ENCODE results near the gene PTPRO.

PTPRO gene

GRCh38 chr12:15458008-15458407, 135.7 kb downstream of the PTPRO start:
- TF ChIP-seq TAF1 (IDR thresholded peaks at IDR 0.05; ENCODE audit: borderline replicate concordance, low read depth, low read length) (no peak), POLR2AphosphoS5 (IDR thresholded peaks at IDR 0.05; ENCODE audit: low read depth, low read length) (no peak)
- FAIRE-seq (no peak), DNase-seq (ENCODE audit: insufficient read length) (no peak)

DNA sequence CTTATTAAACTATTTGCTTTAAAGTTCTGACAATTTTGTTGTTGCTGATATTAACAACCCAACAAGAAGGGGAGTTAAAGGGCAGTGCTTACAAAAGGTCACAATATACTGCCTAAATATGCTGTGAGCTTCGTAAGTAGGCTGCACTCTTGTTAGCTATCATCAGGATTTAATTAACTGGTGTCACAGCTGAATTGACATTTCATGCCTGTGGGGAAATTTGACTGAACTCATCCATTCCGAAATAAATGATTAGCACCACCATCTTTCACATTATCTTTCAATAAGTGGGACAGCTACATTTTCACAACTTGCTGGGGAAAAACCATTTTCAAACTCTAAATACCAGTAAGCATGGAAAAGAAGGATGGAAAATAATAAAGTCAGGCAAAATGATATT, 146.6 kb downstream of the PTPRO start:
- FAIRE-seq (no peak), DNase-seq (ENCODE audit: insufficient read length) (no peak)
- no peak for TF ChIP-seq TAF1 (IDR thresholded peaks at IDR 0.05; ENCODE audit: borderline replicate concordance, low read depth, low read length)
- TF ChIP-seq POLR2AphosphoS5 (IDR thresholded peaks at IDR 0.05; ENCODE audit: low read depth, low read length), result no peak
- TF ChIP-seq POLR2A (IDR thresholded peaks at IDR 0.05; ENCODE audit: low read depth, low read length), result no peak

GRCh38 chr12:15469356-15469755, 147.0 kb downstream of the PTPRO start:
- no peak for TF ChIP-seq TAF1 (IDR thresholded peaks at IDR 0.05; ENCODE audit: borderline replicate concordance, low read depth, low read length)
- DNase-seq (ENCODE audit: insufficient read length), result no peak
- FAIRE-seq, result no peak

DNA sequence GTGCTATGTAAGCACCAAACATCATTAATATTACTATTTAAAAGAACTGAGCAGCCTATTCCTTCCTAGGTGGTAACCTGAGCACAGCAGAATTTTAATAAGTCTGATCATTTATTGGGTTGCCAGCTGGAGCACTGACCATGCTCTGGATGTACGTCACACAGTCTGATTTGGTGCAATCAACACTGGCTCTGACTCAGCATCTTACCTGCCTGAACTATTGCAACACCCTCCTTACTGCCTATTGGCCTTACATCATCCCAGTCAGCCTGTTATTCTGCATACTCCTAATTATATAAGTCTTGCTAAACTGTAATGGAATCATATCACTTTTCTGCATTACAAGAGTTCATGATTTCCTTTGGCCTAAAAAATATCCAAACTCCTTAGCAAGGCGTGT, 149.7 kb downstream of the PTPRO start:
- FAIRE-seq (no peak), DNase-seq (ENCODE audit: insufficient read length) (no peak)
- no peak for TF ChIP-seq TAF1 (IDR thresholded peaks at IDR 0.05; ENCODE audit: borderline replicate concordance, low read depth, low read length)
- no peak for TF ChIP-seq POLR2A (IDR thresholded peaks at IDR 0.05; ENCODE audit: low read depth, low read length)
- no peak for TF ChIP-seq POLR2AphosphoS5 (IDR thresholded peaks at IDR 0.05; ENCODE audit: low read depth, low read length)

- FAIRE-seq (no peak), DNase-seq (ENCODE audit: insufficient read length) (no peak)
- TF ChIP-seq POLR2A (IDR thresholded peaks at IDR 0.05; ENCODE audit: low read depth, low read length), result no peak
- TF ChIP-seq POLR2AphosphoS5 (IDR thresholded peaks at IDR 0.05; ENCODE audit: low read depth, low read length), result no peak
- no peak for TF ChIP-seq TAF1 (IDR thresholded peaks at IDR 0.05; ENCODE audit: borderline replicate concordance, low read depth, low read length)
Measured at GRCh38 chr12:15474766-15475165, 152.5 kb downstream of the PTPRO start.

GRCh38 chr12:15477761-15478160, 155.5 kb downstream of the PTPRO start:
- FAIRE-seq (no peak), DNase-seq (ENCODE audit: insufficient read length) (no peak)
- TF ChIP-seq POLR2A (IDR thresholded peaks at IDR 0.05; ENCODE audit: low read depth, low read length) (no peak), TAF1 (IDR thresholded peaks at IDR 0.05; ENCODE audit: borderline replicate concordance, low read depth, low read length) (no peak), POLR2AphosphoS5 (IDR thresholded peaks at IDR 0.05; ENCODE audit: low read depth, low read length) (no peak)

- TF ChIP-seq POLR2AphosphoS5 (IDR thresholded peaks at IDR 0.05; ENCODE audit: low read depth, low read length), result no peak
- TF ChIP-seq POLR2A (IDR thresholded peaks at IDR 0.05; ENCODE audit: low read depth, low read length), result no peak
- TF ChIP-seq TAF1 (IDR thresholded peaks at IDR 0.05; ENCODE audit: borderline replicate concordance, low read depth, low read length), result no peak
- DNase-seq (ENCODE audit: insufficient read length) (no peak), FAIRE-seq (no peak)
Measured at GRCh38 chr12:15481846-15482245, 159.5 kb downstream of the PTPRO start.

GRCh38 chr12:15485466-15485865, 163.2 kb downstream of the PTPRO start:
- TF ChIP-seq POLR2A (IDR thresholded peaks at IDR 0.05; ENCODE audit: low read depth, low read length) (no peak), POLR2AphosphoS5 (IDR thresholded peaks at IDR 0.05; ENCODE audit: low read depth, low read length) (no peak), TAF1 (IDR thresholded peaks at IDR 0.05; ENCODE audit: borderline replicate concordance, low read depth, low read length) (no peak)
- FAIRE-seq (no peak), DNase-seq (ENCODE audit: insufficient read length) (no peak)

- TF ChIP-seq POLR2AphosphoS5 (IDR thresholded peaks at IDR 0.05; ENCODE audit: low read depth, low read length) (no peak), TAF1 (IDR thresholded peaks at IDR 0.05; ENCODE audit: borderline replicate concordance, low read depth, low read length) (no peak), POLR2A (IDR thresholded peaks at IDR 0.05; ENCODE audit: low read depth, low read length) (no peak)
- FAIRE-seq (no peak), DNase-seq (ENCODE audit: insufficient read length) (no peak)
Measured at GRCh38 chr12:15486859-15487258, 164.6 kb downstream of the PTPRO start.

GRCh38 chr12:15488481-15488880, 166.2 kb downstream of the PTPRO start:
- FAIRE-seq, result no peak
- DNase-seq (ENCODE audit: insufficient read length), result no peak
- TF ChIP-seq POLR2AphosphoS5 (IDR thresholded peaks at IDR 0.05; ENCODE audit: low read depth, low read length), result no peak
- TF ChIP-seq TAF1 (IDR thresholded peaks at IDR 0.05; ENCODE audit: borderline replicate concordance, low read depth, low read length), result no peak
- TF ChIP-seq POLR2A (IDR thresholded peaks at IDR 0.05; ENCODE audit: low read depth, low read length), result no peak

DNA sequence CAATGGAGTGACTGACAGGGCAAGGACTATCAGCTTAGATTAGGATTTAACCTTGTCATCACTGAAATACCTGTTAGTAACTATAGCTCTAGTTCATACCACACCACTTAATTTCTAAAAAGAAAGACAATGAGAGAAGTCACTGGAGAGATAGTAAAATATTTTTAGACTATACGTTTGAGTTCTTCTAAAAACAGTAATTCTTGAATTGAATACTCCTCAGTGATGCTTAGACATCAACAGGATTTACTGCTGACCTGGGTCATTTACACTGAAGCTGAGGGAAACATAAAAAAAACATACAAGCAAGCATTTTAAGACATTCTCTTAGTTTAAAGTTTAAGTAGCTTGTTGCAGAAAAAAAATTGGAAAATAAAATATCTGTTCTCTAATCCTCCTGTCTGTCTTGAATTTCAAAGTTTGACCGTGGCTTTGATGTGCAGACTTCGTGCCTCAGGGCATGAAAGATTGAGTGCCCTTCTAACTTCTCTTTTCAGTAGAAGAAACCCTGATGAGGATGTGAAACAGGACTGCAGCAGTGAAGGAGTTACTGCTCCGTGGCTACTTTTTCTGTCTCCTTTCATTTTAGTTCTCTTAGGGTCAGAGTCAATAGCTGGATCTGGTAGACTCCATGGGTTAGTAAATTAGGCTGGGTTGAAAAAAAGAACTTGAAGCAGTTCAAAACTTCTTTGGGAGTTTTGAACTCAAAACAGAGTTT, 172.2 kb downstream of the PTPRO start:
- FAIRE-seq (peak; percentile 65), DNase-seq (ENCODE audit: insufficient read length) (no peak)
- TF ChIP-seq TAF1 (IDR thresholded peaks at IDR 0.05; ENCODE audit: borderline replicate concordance, low read depth, low read length), result no peak

DNA sequence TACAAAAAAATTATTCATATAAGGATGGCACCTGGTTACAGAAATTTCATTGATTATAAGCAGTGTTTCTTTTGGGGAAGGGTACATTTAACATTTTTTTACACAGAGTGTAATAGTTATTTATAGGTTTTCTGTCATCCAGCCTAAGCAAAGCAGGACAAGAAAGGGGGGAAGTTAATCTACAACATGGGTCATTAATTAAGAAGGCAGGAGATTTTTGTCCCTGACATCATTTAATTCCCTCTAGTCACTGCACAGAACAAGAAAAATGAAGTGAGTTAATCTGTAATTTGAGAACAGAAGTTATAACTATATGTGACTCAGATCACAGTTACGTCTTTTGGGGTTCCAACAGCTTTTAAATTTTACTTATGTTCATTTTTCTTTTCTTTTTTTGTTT, 173.4 kb downstream of the PTPRO start:
- no peak for FAIRE-seq
- no peak for DNase-seq (ENCODE audit: insufficient read length)

GRCh38 chr12:15496738-15497137, 174.4 kb downstream of the PTPRO start:
- DNase-seq (ENCODE audit: insufficient read length) (no peak), FAIRE-seq (no peak)
- no peak for TF ChIP-seq POLR2AphosphoS5 (IDR thresholded peaks at IDR 0.05; ENCODE audit: low read depth, low read length)
- TF ChIP-seq TAF1 (IDR thresholded peaks at IDR 0.05; ENCODE audit: borderline replicate concordance, low read depth, low read length), result no peak
- TF ChIP-seq POLR2A (IDR thresholded peaks at IDR 0.05; ENCODE audit: low read depth, low read length), result no peak

More for the DNA sequence above, 173.4 kb downstream of the PTPRO start:
- no peak for TF ChIP-seq POLR2A (IDR thresholded peaks at IDR 0.05; ENCODE audit: low read depth, low read length)
- TF ChIP-seq POLR2AphosphoS5 (IDR thresholded peaks at IDR 0.05; ENCODE audit: low read depth, low read length), result no peak
- no peak for TF ChIP-seq TAF1 (IDR thresholded peaks at IDR 0.05; ENCODE audit: borderline replicate concordance, low read depth, low read length)
